AG04450 (cell line): ENCODE data around the gene RBM45. TPM values are rescaled to one million over a fixed set of nuclear protein-coding genes. Genes with fewer than 3 reads are reported as not detected.

Experiments used
- CTCF ChIA-PET: fragments of 300-600, 350-600 bp; formaldehyde crosslinking; extraction: SDS; loops from one replicate; lab custom pipeline; 2022; ENCODE audit warnings: antibody characterized with exemption, inconsistent platforms; lab: Charles Lee
- POLR2A ChIA-PET: fragments of 350-600 bp; formaldehyde crosslinking; extraction: SDS; loops from one replicate; lab custom pipeline; 2021; ENCODE audit warnings: antibody characterized with exemption, inconsistent platforms; lab: Yijun Ruan, JAX
- DNase-seq: peaks from one replicate; pipeline ENCODE4 v3.0.0-alpha.2; 2011; ENCODE audit warnings: low read depth, low spot score
- H3K27ac ChIP-seq: one replicate; pipeline ENCODE4 v1.5.1; 2012; ENCODE audit warnings: low read depth, low read length, control low read depth
- H3K27me3 ChIP-seq: one replicate; pipeline ENCODE4 v1.6.0; 2012; ENCODE audit warnings: low read length; ENCODE audit not compliant: control insufficient read depth, insufficient read depth
- H3K4me3 ChIP-seq: 2 replicates; pipeline ENCODE4 v1.5.1; 2011; ENCODE audit warnings: mild to moderate bottlenecking, low read depth, low read length, control low read depth
- H3K9me3 ChIP-seq: 2 replicates; pipeline ENCODE4 v1.5.1; 2012; ENCODE audit warnings: low read length; ENCODE audit not compliant: control insufficient read depth, insufficient read depth
- CTCF ChIP-seq: IDR thresholded peaks from 2 replicates; pipeline ENCODE4 v1.5.1; 2011; ENCODE audit warnings: low read depth, low read length, control low read depth, inconsistent platforms
- polyA plus RNA-seq: library from polyadenylated mRNA; depleted of rRNA; stranded (reverse); fragments of >200 nt; gene quantifications from 2 replicates; pipeline ENCODE4 v1.2.3, GENCODE V29; 2011

The RBM45 gene
- polyA plus RNA-seq, 1 experiment = 21.9 TPM

GRCh38 chr2:178155524-178155923, 43.3 kb downstream of the RBM45 start:
- ChIA-PET CTCF (no interaction called here), POLR2A (no interaction called here)
- Histone ChIP-seq H3K9me3 (no peaks in the 10 kb centered on the region), H3K27me3 (no peaks in the 10 kb centered on the region), H3K27ac (no peak overlapping the region), H3K4me3 (no peak overlapping the region)
- DNase-seq = no peak
- TF ChIP-seq CTCF = no peak

- CTCF ChIA-PET = no interaction called here
- DNase-seq = no peak
- no peaks in the 10 kb centered on the region for H3K9me3 ChIP-seq
- no peak for TF ChIP-seq CTCF
- POLR2A ChIA-PET = no interaction called here
- no peak overlapping the region for H3K4me3 ChIP-seq
- H3K27me3 ChIP-seq = no peaks in the 10 kb centered on the region
- no peak overlapping the region for H3K27ac ChIP-seq
Measured at GRCh38 chr2:178157574-178157973, 45.3 kb downstream of the RBM45 start.

DNA sequence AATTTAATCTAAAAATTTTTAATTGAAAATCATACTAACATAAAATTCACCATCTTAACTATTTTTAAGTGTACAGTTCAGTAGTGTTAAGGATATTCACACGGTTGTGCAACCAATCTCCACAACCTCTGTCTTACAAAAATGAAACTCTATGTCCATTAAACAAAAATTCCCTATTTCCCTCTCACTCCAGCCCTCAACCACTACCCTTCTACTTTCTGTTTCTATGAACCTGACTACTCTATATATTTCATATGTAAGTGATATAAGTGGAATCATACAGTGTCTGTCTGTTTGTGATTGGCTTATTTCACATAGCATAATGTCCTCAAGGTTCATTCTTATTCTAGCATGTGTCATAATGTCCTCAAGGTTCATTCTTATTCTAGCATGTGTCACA, 47.7 kb downstream of the RBM45 start:
- ChIA-PET POLR2A (no interaction called here), CTCF (no interaction called here)
- Histone ChIP-seq H3K4me3 (no peak overlapping the region), H3K9me3 (no peaks in the 10 kb centered on the region), H3K27me3 (no peaks in the 10 kb centered on the region), H3K27ac (no peak overlapping the region)
- no peak for TF ChIP-seq CTCF
- no peak for DNase-seq

GRCh38 chr2:178160601-178161000, 48.4 kb downstream of the RBM45 start:
- H3K27ac ChIP-seq = no peak overlapping the region
- no peaks in the 10 kb centered on the region for H3K27me3 ChIP-seq
- no peak for DNase-seq
- no peaks in the 10 kb centered on the region for H3K9me3 ChIP-seq
- no peak overlapping the region for H3K4me3 ChIP-seq
- no peak for TF ChIP-seq CTCF
- CTCF ChIA-PET = interaction anchor here (0.6 kb wide), 1 partner anchor 145 kb away, joined by 3 read pairs; no protein-coding TSS in a partner anchor
- POLR2A ChIA-PET = no interaction called here

DNA sequence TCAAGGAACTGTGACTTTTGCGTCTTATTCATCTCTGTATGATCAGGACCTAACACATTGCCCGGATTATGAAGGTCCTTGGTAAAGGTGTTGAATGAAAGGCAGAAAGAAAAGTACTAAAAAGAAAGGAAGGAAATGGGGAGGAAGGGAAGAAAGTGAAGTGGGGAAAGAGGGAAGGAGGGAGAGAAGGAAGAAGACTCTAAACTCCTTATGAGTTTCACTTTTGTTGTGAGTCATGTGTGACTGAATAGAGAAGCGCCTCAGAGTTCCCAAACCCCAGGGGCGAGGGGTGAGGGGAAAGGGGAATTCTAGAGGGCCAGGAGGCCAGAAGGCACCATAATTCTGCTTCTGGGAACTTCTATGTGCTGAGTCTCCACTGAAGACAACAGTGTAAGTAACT, 51.2 kb downstream of the RBM45 start:
- Histone ChIP-seq H3K4me3 (no peak overlapping the region), H3K27ac (no peak overlapping the region), H3K9me3 (no peaks in the 10 kb centered on the region), H3K27me3 (no peaks in the 10 kb centered on the region)
- CTCF ChIA-PET = no interaction called here
- no peak for DNase-seq
- POLR2A ChIA-PET = no interaction called here
- TF ChIP-seq CTCF = no peak
